Esophagus muscularis mucosa (tissue), 4 donors: ENCODE results near the gene CFAP141. TPM values are rescaled to one million over a fixed set of nuclear protein-coding genes. Genes with fewer than 3 reads are reported as not detected.

Experiments
- DNase-seq: peaks from one replicate; pipeline ENCODE4 v3.0.0-alpha.2; 2017; ENCODE audit errors: extremely low spot score
- H3K27ac ChIP-seq, 4 donors: fragments of 200-600 bp; sonication (generic); replicated peaks in 1 of 4; 1 replicate in 3 of 4; 2 replicates in 1 of 4; pipeline ENCODE4 v1.5.1; 2016 to 2019; ENCODE audit warnings: mild to moderate bottlenecking in 1 of 4
- H3K27me3 ChIP-seq, 4 donors: fragments of 200-600 bp; sonication (generic); one replicate each; pipeline versions ENCODE4 v1.5.1 to v1.6.0; 2016 to 2019
- H3K36me3 ChIP-seq, 4 donors: fragments of 200-600 bp; sonication (generic); one replicate each; pipeline ENCODE4 v1.5.1; 2016 to 2019
- H3K4me1 ChIP-seq, 4 donors: fragments of 200-600 bp; sonication (generic); one replicate each; pipeline ENCODE4 v1.5.1; 2016 to 2019
- H3K4me3 ChIP-seq, 4 donors: fragments of 200-600 bp; sonication (generic); 1 replicate in 2 of 4; 2 replicates in 2 of 4; pipeline ENCODE4 v1.5.1; 2016 to 2019; ENCODE audit warnings: mild to moderate bottlenecking in 4 of 4, moderate library complexity in 1 of 4
- H3K9me3 ChIP-seq, 4 donors: fragments of 200-600 bp; sonication (generic); 1 replicate in 3 of 4; 2 replicates in 1 of 4; pipeline ENCODE4 v1.5.1; 2016 to 2019
- CTCF ChIP-seq, 3 experiments: fragments of 200-600 bp in 2 of 3; fragments of 450-650 bp in 1 of 3; sonication (generic) in 2 of 3; IDR thresholded peaks; one replicate each; pipeline ENCODE4 v1.5.1; 2017 to 2019; ENCODE audit warnings: antibody characterized with exemption in 3 of 3, mild to moderate bottlenecking in 2 of 3, moderate library complexity in 1 of 3
- EP300 ChIP-seq: sonication (generic); formaldehyde crosslinking; IDR thresholded peaks from one replicate; pipeline ENCODE4 v1.6.1; 2017; ENCODE audit warnings: antibody characterized with exemption
- POLR2A ChIP-seq: fragments of 450-650 bp; IDR thresholded peaks from one replicate; pipeline ENCODE4 v1.6.1; 2017; ENCODE audit warnings: antibody characterized with exemption, moderate library complexity, mild to moderate bottlenecking, low read depth
- POLR2AphosphoS5 ChIP-seq, 2 donors: sonication (generic); formaldehyde crosslinking; IDR thresholded peaks; one replicate each; pipeline ENCODE4 v1.6.1; 2017; ENCODE audit warnings: antibody characterized with exemption in 2 of 2
- WGBS: methylation state at CpG from one replicate; pipeline ENCODE4 v1.1.5; 2018; 5-methylcytosine and 5-hydroxymethylcytosine counted together
- intact Hi-C: fragments of 100-400 bp; cut with DNase I; formaldehyde crosslinking; loops from one replicate; pipeline ENCODE4 v1.15.1; 2023
- total RNA-seq, 4 donors: library from RNA; depleted of rRNA; stranded (reverse); fragments of >200 nt; gene quantifications; one replicate each; pipeline versions ENCODE4 v1.1.0 to v1.2.1, GENCODE V29; 2016

CFAP141 gene
- total RNA-seq, 4 donors from 2014 or later: not detected

GRCh38 chr1:154190550-154190949, 15.6 kb downstream of the CFAP141 start:
- H3K4me1 ChIP-seq: peaks cover 0 to 31% (median 19%) of the 10 kb centered on the region in 4 donors
- WGBS: 20% methylated on average over 1 of the region's 1 CpG
- DNase-seq: no peak
- peak; percentile 36 to 51 for TF ChIP-seq POLR2AphosphoS5 (IDR thresholded peaks at IDR 0.05)
- no peak for TF ChIP-seq POLR2A
- peak overlapping the region; percentile 40 to 58 (median 52) for H3K27ac ChIP-seq
- no peaks in the 10 kb centered on the region for H3K27me3 ChIP-seq
- intact Hi-C loops: loop anchor here (10.0 kb wide), 1 partner anchor 144 kb away; no protein-coding TSS in a partner anchor
- H3K36me3 ChIP-seq: no peaks in the 10 kb centered on the region
- H3K4me3 ChIP-seq: no peak overlapping the region
- no peaks in the 10 kb centered on the region for H3K9me3 ChIP-seq

- Histone ChIP-seq H3K36me3 (no peaks in the 10 kb centered on the region), H3K9me3 (no peaks in the 10 kb centered on the region), H3K27me3 (no peaks in the 10 kb centered on the region), H3K4me1 (peaks cover under 1 to 36% (median 22%) of the 10 kb centered on the region in 4 donors), H3K27ac (no peak overlapping the region), H3K4me3 (no peak overlapping the region)
- TF ChIP-seq EP300 (no peak), POLR2AphosphoS5 (IDR thresholded peaks at IDR 0.05) (no peak)
- WGBS: 43% methylated on average over 2 of the region's 2 CpGs
- intact Hi-C loops: no loop called here
- no peak for DNase-seq
Measured at GRCh38 chr1:154186852-154187501, 19.2 kb downstream of the CFAP141 start.

DNA sequence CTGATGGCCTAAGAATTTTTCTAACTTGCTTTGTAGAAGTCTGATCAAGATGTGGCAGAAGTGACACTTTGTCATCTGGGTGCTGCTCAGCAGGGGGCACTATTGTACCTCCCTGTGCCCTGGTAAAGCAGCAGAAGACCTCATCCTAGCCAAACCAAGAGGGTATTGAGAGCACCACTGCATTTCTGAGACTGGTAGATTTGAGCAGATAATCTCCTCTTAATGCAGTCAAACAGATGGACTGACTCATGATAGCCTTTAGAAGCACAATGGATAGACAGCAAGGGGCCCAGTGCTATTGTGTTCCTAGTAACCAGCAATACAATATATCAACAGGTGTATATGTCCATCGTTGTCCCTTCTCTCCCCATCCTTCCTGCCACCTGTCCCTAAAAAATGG, 20.0 kb downstream of the CFAP141 start:
- no peak for DNase-seq
- WGBS: 57% methylated on average over 1 of the region's 1 CpG

GRCh38 chr1:154183046-154183915, 22.9 kb downstream of the CFAP141 start:
- Histone ChIP-seq H3K36me3 (peaks cover 0 to 15% (median 4%) of the 10 kb centered on the region in 4 donors), H3K4me1 (peaks cover 38 to 49% (median 46%) of the 10 kb centered on the region in 4 donors), H3K27me3 (no peaks in the 10 kb centered on the region), H3K27ac (peak overlapping the region; percentile 88 to 95 (median 92)), H3K4me3 (peak overlapping the region; percentile 66 to 97 (median 95)), H3K9me3 (no peaks in the 10 kb centered on the region)
- intact Hi-C loops: loop anchor here (5.0 kb wide), 1 partner anchor 191 kb away; the partner anchor contains the start of gene RPS27
- DNase-seq: peak; percentile 99
- TF ChIP-seq EP300 (no peak), CTCF (IDR thresholded peaks at IDR 0.05) (peak in 1 of 3 experiments; percentile 20), POLR2A (peak; percentile 97), POLR2AphosphoS5 (IDR thresholded peaks at IDR 0.05) (peak; percentile 100)
- WGBS: 7% methylated on average over 28 of the region's 41 CpGs

More for the DNA sequence above, 20.0 kb downstream of the CFAP141 start:
- H3K27ac ChIP-seq: no peak overlapping the region
- no peaks in the 10 kb centered on the region for H3K36me3 ChIP-seq
- no peak overlapping the region for H3K4me3 ChIP-seq
- intact Hi-C loops: no loop called here
- no peaks in the 10 kb centered on the region for H3K9me3 ChIP-seq
- TF ChIP-seq POLR2AphosphoS5 (IDR thresholded peaks at IDR 0.05): no peak
- no peak for TF ChIP-seq POLR2A
- TF ChIP-seq EP300: no peak
- TF ChIP-seq CTCF (IDR thresholded peaks at IDR 0.05): peak in 2 of 3 experiments; percentile 19 to 35
- no peaks in the 10 kb centered on the region for H3K27me3 ChIP-seq
- peaks cover 9 to 36% (median 27%) of the 10 kb centered on the region in 4 donors for H3K4me1 ChIP-seq

- no peak for TF ChIP-seq POLR2A
- no peak for TF ChIP-seq CTCF (IDR thresholded peaks at IDR 0.05)
- peak in 1 of 2 donors; percentile 70 for TF ChIP-seq POLR2AphosphoS5 (IDR thresholded peaks at IDR 0.05)
- H3K27me3 ChIP-seq: no peaks in the 10 kb centered on the region
- H3K4me3 ChIP-seq: peak overlapping the region; percentile 66 to 97 (median 95)
- peak overlapping the region; percentile 88 to 95 (median 92) for H3K27ac ChIP-seq
- H3K4me1 ChIP-seq: peaks cover 43 to 57% (median 54%) of the 10 kb centered on the region in 4 donors
- intact Hi-C loops: loop anchor here (5.0 kb wide), 1 partner anchor 190 kb away; the partner anchor contains the start of gene RPS27
- H3K36me3 ChIP-seq: peaks cover 0 to 15% (median 4%) of the 10 kb centered on the region in 4 donors
- DNase-seq: no peak
- under 1% methylated on average over 30 of the region's 35 CpGs for WGBS
- no peaks in the 10 kb centered on the region for H3K9me3 ChIP-seq
Measured at GRCh38 chr1:154182344-154183045, 23.6 kb downstream of the CFAP141 start.
